ENCODE measurements around the gene CLASP1.
"Not testable (repeated sequence)": the region's sequence is repeated elsewhere in the genome, so short reads cannot be mapped to it uniquely, and the experiment has no call there.

Gene CLASP1

GRCh38 chr2:121565389-121566250 is 83.6 kb downstream of the CLASP1 start:
- H3K4me3 ChIP-seq (ENCODE audit: low read length), result no peak overlapping the region
- TF ChIP-seq CTCF (IDR thresholded peaks at IDR 0.05; ENCODE audit: insufficient read depth, low read depth, low read length, missing control alignments), result no peak
- DNase-seq (ENCODE audit: low read depth), result no peak

- no peak overlapping the region for H3K4me3 ChIP-seq (ENCODE audit: low read length)
- DNase-seq (ENCODE audit: low read depth), result no peak
- no peak for TF ChIP-seq CTCF (IDR thresholded peaks at IDR 0.05; ENCODE audit: insufficient read depth, low read depth, low read length, missing control alignments)
Observed at GRCh38 chr2:121564905-121565304, 84.4 kb downstream of the CLASP1 start.

GRCh38 chr2:121563754-121564153 is 85.5 kb downstream of the CLASP1 start:
- not testable (repeated sequence) for DNase-seq (ENCODE audit: low read depth); H3K4me3 ChIP-seq (ENCODE audit: low read length)

DNA sequence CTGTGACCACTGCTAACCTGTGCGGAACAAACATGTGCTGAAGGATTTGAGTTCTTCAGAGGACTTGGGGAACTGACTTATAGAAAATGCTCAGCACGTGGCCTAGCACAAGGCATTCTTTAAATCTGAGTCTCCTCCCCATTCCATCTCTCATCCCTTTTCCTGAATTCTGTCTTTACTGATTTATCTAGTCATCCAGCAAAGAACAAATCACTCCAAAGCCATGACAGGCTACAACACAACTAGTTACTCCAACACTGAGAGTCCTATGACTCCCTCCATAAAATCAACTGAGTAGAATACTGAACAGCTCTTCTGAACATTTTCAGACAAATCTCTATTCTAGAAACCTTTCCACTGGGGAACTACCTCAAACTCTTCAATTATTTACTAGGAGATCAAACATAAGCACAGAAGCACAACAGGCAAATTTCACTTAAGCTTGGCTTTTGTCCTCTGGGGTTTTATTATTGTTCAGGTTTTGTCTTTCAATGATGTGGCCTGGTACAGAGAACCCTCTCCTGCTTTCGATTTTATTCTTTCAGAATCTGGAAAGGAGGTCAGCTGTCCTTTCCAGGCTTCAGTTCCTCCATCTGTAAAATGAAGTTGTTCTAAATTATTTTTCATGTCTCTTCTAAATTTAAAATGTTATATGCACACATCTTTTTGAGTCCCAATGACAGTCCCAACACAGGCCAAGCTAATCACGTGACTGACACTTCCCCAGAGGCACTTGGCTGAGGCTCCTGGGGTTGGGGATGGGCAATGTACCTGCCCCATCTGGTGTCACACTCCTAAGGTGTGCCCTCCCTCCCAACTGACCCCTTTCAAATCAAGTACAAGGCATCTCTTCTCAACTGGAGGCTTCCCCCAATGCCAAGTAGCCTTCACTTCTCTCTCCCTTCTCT is 86.7 kb downstream of the CLASP1 start:
- no peak overlapping the region for H3K4me3 ChIP-seq (ENCODE audit: low read length)
- peak; percentile 24 for DNase-seq (ENCODE audit: low read depth)

DNA sequence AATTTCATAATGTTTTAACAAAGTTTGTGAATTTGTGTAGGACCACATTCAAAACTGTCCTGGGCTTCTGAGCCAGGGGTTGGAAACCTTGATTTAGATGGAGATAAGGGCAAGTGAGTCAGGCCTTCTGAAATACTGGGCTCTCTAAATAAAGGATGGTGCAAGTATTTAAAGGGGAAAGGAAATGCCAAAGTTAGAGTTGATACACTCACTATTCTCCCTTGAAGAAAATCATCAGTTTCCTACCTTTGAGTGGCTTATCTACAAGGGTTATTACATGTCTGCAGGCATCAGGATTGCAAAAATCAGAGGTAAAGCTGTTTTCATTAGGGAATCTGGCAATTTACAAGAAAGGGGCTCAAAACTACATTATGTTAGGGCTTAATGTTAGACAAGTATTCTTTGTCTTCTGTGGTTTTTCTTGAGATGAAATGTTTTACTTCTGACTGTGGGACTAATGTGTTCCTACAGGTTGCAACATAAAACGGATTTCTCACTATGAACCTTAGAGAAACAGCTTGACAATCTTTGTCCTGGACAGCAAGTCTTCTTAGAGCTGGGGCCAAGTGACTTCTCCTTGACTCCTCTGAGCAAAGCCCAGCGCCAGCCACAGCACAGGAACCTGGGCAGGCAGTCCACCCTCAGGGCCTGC is 87.5 kb downstream of the CLASP1 start:
- H3K4me3 ChIP-seq (ENCODE audit: low read length), result no peak overlapping the region
- TF ChIP-seq CTCF (IDR thresholded peaks at IDR 0.05; ENCODE audit: insufficient read depth, low read depth, low read length, missing control alignments), result no peak
- DNase-seq (ENCODE audit: low read depth), result no peak

More for the DNA sequence above, 86.7 kb downstream of the CLASP1 start:
- no peak for TF ChIP-seq CTCF (IDR thresholded peaks at IDR 0.05; ENCODE audit: insufficient read depth, low read depth, low read length, missing control alignments)

- H3K4me3 ChIP-seq (ENCODE audit: low read length), result no peak overlapping the region
- DNase-seq (ENCODE audit: low read depth), result no peak
- TF ChIP-seq CTCF (IDR thresholded peaks at IDR 0.05; ENCODE audit: insufficient read depth, low read depth, low read length, missing control alignments), result no peak
Observed at GRCh38 chr2:121558329-121558728, 90.9 kb downstream of the CLASP1 start.

GRCh38 chr2:121555008-121555407 is 94.3 kb downstream of the CLASP1 start:
- TF ChIP-seq CTCF (IDR thresholded peaks at IDR 0.05; ENCODE audit: insufficient read depth, low read depth, low read length, missing control alignments), result no peak
- no peak overlapping the region for H3K4me3 ChIP-seq (ENCODE audit: low read length)
- DNase-seq (ENCODE audit: low read depth), result no peak

DNA sequence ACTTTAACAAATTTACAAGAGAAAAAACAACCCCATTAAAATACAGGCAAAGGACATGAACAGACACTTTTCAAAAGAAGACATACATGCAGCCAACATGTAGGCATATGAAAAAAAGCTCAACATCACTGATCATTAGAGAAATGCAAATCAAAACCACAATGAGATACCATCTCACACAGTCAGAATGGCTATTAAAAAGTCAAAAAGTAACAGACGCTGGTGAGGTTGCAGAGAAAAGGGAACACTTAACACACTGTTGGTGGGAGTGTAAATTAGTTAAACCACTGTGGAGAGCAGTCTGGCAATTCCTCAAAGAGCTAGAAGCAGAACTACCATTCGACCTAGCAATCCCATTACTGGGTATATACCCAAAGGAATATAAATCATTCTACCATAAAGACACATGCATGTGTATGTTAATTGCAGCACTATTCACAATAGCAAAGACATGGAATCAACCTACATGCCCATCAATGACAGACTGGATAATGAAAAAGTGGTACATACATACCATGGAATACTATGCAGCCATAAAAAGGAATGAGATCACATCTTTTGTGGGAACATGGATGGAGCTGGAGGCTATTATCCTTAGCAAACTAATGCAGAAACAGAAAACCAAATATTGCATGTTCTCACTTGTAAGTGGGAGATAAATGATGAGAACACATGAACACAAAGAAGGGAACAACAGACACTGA is 96.6 kb downstream of the CLASP1 start:
- not testable (repeated sequence) for H3K4me3 ChIP-seq (ENCODE audit: low read length); DNase-seq (ENCODE audit: low read depth)
